Fibroblast of villous mesenchyme (primary cell): ENCODE measurements around the gene PAQR8. TPM values are rescaled to one million over a fixed set of nuclear protein-coding genes. Genes with fewer than 3 reads are reported as not detected.

Experiments used
- DNase-seq: peaks from one replicate; pipeline ENCODE4 v3.0.0-alpha.2; 2010; ENCODE audit warnings: low read depth
- H3K4me3 ChIP-seq: 2 replicates; pipeline ENCODE4 v1.5.1; 2011; ENCODE audit warnings: low read depth, mild to moderate bottlenecking, low read length
- CTCF ChIP-seq: IDR thresholded peaks from 2 replicates; pipeline ENCODE4 v1.5.1; 2012; ENCODE audit warnings: low read depth, mild to moderate bottlenecking, low read length; ENCODE audit not compliant: insufficient read depth
- total RNA-seq: library from RNA; depleted of rRNA; stranded (reverse); fragments of >200 nt; gene quantifications from 2 replicates; pipeline ENCODE4 v1.2.3, GENCODE V29; 2012

Gene PAQR8
- total RNA-seq, result 3.2 and 4.7 TPM in 2 replicates

GRCh38 chr6:52361945-52362442 lies at the start of gene PAQR8:
PAQR8 (plus strand) TSS chr6:52362151; CDS start chr6:52403214, 41,063 bp downstream.
- H3K4me3 ChIP-seq, result peak within 1 kb of the TSS; percentile 81
- DNase-seq, result peak; percentile 56

GRCh38 chr6:52312461-52312860 lies 49.5 kb upstream of the PAQR8 start:
- DNase-seq, result no peak
- TF ChIP-seq CTCF, result no peak
- no peak overlapping the region for H3K4me3 ChIP-seq

More at GRCh38 chr6:52361945-52362442, at the start of gene PAQR8:
- TF ChIP-seq CTCF, result no peak

GRCh38 chr6:52314752-52315151 lies 47.2 kb upstream of the PAQR8 start:
- no peak for DNase-seq
- TF ChIP-seq CTCF, result no peak
- H3K4me3 ChIP-seq, result no peak overlapping the region

- peak; percentile 7 for DNase-seq
- no peak for TF ChIP-seq CTCF
- H3K4me3 ChIP-seq, result no peak overlapping the region
These were observed 44.7 kb upstream of the PAQR8 start for GRCh38 chr6:52317211-52317610.

GRCh38 chr6:52317841-52318581 lies 43.9 kb upstream of the PAQR8 start:
- H3K4me3 ChIP-seq, result no peak overlapping the region
- DNase-seq, result peak; percentile 62
- TF ChIP-seq CTCF, result no peak

GRCh38 chr6:52324189-52324588 lies 37.8 kb upstream of the PAQR8 start:
- no peak for DNase-seq
- no peak overlapping the region for H3K4me3 ChIP-seq
- no peak for TF ChIP-seq CTCF
